HG03442 (cell line): ENCODE measurements around the gene DFFB.
"Not testable (repeated sequence)": the region's sequence is repeated elsewhere in the genome, so short reads cannot be mapped to it uniquely, and the experiment has no call there.

ENCODE experiments used
- ATAC-seq: cut with Tn5 transposase; IDR thresholded peaks from one replicate; pipeline ENCODE4 v1.9.1; 2021; ENCODE audit warnings: mild to moderate bottlenecking, moderate library complexity; ENCODE audit not compliant: unreplicated experiment

The DFFB gene

GRCh38 chr1:3856923-3857790, at the start of gene DFFB, which contains the start of gene CEP104:
TSS of gene DFFB (plus strand) at chr1:3857476. CDS start at chr1:3857604, 128 bp downstream.
TSS of gene CEP104 (minus strand) at chr1:3857211. CDS start at chr1:3852407, 4,804 bp downstream.
- peak; percentile 94 for ATAC-seq

GRCh38 chr1:3807769-3808168, 49.5 kb upstream of the DFFB start:
- ATAC-seq: no peak

- no peak for ATAC-seq
These were observed 47.6 kb upstream of the DFFB start for GRCh38 chr1:3809680-3810079.

- ATAC-seq: not testable (repeated sequence)
These were observed 47.0 kb upstream of the DFFB start for GRCh38 chr1:3810149-3810761.

GRCh38 chr1:3811595-3811911, 45.7 kb upstream of the DFFB start:
- no peak for ATAC-seq

GRCh38 chr1:3814065-3814464, 43.2 kb upstream of the DFFB start:
- ATAC-seq: no peak

GRCh38 chr1:3814771-3815561, 42.3 kb upstream of the DFFB start:
- ATAC-seq: no peak

- no peak for ATAC-seq
These were observed 40.7 kb upstream of the DFFB start for GRCh38 chr1:3816331-3817137.

- no peak for ATAC-seq
These were observed 40.0 kb upstream of the DFFB start for GRCh38 chr1:3817138-3817740.

GRCh38 chr1:3817821-3818597, 39.3 kb upstream of the DFFB start:
- ATAC-seq: no peak

GRCh38 chr1:3819771-3820200, 37.5 kb upstream of the DFFB start:
- ATAC-seq: no peak

- ATAC-seq: no peak
These were observed 37.0 kb upstream of the DFFB start for GRCh38 chr1:3820316-3820715.

- ATAC-seq: no peak
These were observed 36.3 kb upstream of the DFFB start for GRCh38 chr1:3821004-3821403.

- ATAC-seq: no peak
These were observed 35.8 kb upstream of the DFFB start for GRCh38 chr1:3821447-3821846.

- ATAC-seq: no peak
These were observed 35.4 kb upstream of the DFFB start for GRCh38 chr1:3821908-3822307.

GRCh38 chr1:3822421-3822820, 34.9 kb upstream of the DFFB start:
- ATAC-seq: no peak

GRCh38 chr1:3824650-3825049, 32.6 kb upstream of the DFFB start:
- no peak for ATAC-seq

GRCh38 chr1:3825356-3825755, 31.9 kb upstream of the DFFB start:
- no peak for ATAC-seq

GRCh38 chr1:3827813-3828307, 29.4 kb upstream of the DFFB start:
- ATAC-seq: no peak
